ENCODE measurements around the gene PPP3CB.

PPP3CB gene

GRCh38 chr10:73495884-73496674 is at the start of gene PPP3CB:
Gene PPP3CB, minus strand, starts transcription at chr10:73496024. Its CDS starts 135 bp downstream, at chr10:73495889.
- peak; percentile 95 for DNase-seq

GRCh38 chr10:73545357-73545756 is 49.5 kb upstream of the PPP3CB start:
- no peak for DNase-seq

- DNase-seq: no peak
These were observed 41.9 kb upstream of the PPP3CB start for GRCh38 chr10:73537709-73538108.

- DNase-seq: no peak
These were observed 41.5 kb upstream of the PPP3CB start for GRCh38 chr10:73537288-73537687.

GRCh38 chr10:73534857-73535256 is 39.0 kb upstream of the PPP3CB start:
- no peak for DNase-seq

- DNase-seq: peak; percentile 81
These were observed 33.4 kb upstream of the PPP3CB start for GRCh38 chr10:73529089-73529832.

- peak; percentile 46 for DNase-seq
These were observed 26.4 kb upstream of the PPP3CB start for GRCh38 chr10:73522263-73522662.

GRCh38 chr10:73519336-73519735 is 23.5 kb upstream of the PPP3CB start:
- no peak for DNase-seq

GRCh38 chr10:73517166-73517888 is 21.5 kb upstream of the PPP3CB start:
- no peak for DNase-seq

GRCh38 chr10:73512207-73512743 is 16.5 kb upstream of the PPP3CB start:
- DNase-seq: no peak

- DNase-seq: no peak
These were observed 13.9 kb upstream of the PPP3CB start for GRCh38 chr10:73509695-73510094.

GRCh38 chr10:73506491-73506890 is 10.7 kb upstream of the PPP3CB start:
- DNase-seq: peak; percentile 9

GRCh38 chr10:73506074-73506473 is 10.2 kb upstream of the PPP3CB start:
- no peak for DNase-seq

- no peak for DNase-seq
These were observed 7.2 kb upstream of the PPP3CB start for GRCh38 chr10:73503037-73503436.

GRCh38 chr10:73501651-73502050 is 5.8 kb upstream of the PPP3CB start:
- DNase-seq: no peak

GRCh38 chr10:73497623-73498022 is 1.8 kb upstream of the PPP3CB start:
- DNase-seq: no peak

GRCh38 chr10:73495226-73495883 is 469 bp downstream of the PPP3CB start:
- peak; percentile 90 for DNase-seq

GRCh38 chr10:73494877-73495225 is 973 bp downstream of the PPP3CB start:
- DNase-seq: peak; percentile 19

GRCh38 chr10:73494213-73494612 is 1.6 kb downstream of the PPP3CB start:
- no peak for DNase-seq

GRCh38 chr10:73493781-73494180 is 2.0 kb downstream of the PPP3CB start:
- peak; percentile 75 for DNase-seq

GRCh38 chr10:73486601-73487000 is 9.2 kb downstream of the PPP3CB start:
- no peak for DNase-seq

- no peak for DNase-seq
These were observed 10.5 kb downstream of the PPP3CB start for GRCh38 chr10:73485320-73485719.

GRCh38 chr10:73480158-73480557 is 15.7 kb downstream of the PPP3CB start:
- DNase-seq: peak; percentile 71

Measured in HCEC 1CT (cell line).